ENCODE data around the gene ACCS.

ACCS gene

DNA sequence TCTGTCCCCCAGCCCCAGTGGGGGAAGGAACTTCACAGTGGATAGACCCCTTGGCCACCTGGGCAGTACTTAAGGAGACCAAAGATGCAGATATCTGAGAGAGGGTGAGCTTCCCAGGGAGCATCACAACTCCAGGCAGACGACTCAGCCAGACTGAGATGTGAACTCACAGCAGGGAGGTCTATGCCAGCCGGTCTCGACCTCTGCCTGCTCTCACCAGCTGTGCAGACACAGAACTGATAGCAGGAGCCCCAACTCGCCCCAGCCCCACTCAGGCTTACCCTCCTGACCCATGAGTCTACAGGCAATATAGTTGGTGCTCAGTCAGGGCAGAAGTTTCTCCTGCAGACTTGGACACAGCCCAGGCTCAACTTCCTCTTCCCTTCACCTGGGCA is 47.9 kb upstream of the ACCS start:
- no peaks in the 10 kb centered on the region for H3K27me3 ChIP-seq (ENCODE audit: insufficient read depth, low read depth)
- no peak overlapping the region for H2AFZ ChIP-seq (ENCODE audit: low read depth)
- H3K36me3 ChIP-seq (ENCODE audit: insufficient read depth): no peaks in the 10 kb centered on the region
- H3K79me2 ChIP-seq (ENCODE audit: insufficient read depth, low read depth): no peaks in the 10 kb centered on the region
- no peak overlapping the region for H3K4me3 ChIP-seq (IDR thresholded peaks at IDR 0.05; ENCODE audit: insufficient read depth, low read depth, low read length)
- no peaks in the 10 kb centered on the region for H4K20me1 ChIP-seq (ENCODE audit: insufficient read depth)
- H3K4me2 ChIP-seq: no peak overlapping the region
- no peaks in the 10 kb centered on the region for H3K4me1 ChIP-seq (ENCODE audit: low read depth, poor library complexity, severe bottlenecking)
- H3K9ac ChIP-seq: no peak overlapping the region
- no peak overlapping the region for H3K27ac ChIP-seq
- TF ChIP-seq, protein P1, sequence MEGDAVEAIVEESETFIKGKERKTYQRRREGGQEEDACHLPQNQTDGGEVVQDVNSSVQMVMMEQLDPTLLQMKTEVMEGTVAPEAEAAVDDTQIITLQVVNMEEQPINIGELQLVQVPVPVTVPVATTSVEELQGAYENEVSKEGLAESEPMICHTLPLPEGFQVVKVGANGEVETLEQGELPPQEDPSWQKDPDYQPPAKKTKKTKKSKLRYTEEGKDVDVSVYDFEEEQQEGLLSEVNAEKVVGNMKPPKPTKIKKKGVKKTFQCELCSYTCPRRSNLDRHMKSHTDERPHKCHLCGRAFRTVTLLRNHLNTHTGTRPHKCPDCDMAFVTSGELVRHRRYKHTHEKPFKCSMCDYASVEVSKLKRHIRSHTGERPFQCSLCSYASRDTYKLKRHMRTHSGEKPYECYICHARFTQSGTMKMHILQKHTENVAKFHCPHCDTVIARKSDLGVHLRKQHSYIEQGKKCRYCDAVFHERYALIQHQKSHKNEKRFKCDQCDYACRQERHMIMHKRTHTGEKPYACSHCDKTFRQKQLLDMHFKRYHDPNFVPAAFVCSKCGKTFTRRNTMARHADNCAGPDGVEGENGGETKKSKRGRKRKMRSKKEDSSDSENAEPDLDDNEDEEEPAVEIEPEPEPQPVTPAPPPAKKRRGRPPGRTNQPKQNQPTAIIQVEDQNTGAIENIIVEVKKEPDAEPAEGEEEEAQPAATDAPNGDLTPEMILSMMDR (conservative IDR thresholded peaks at IDR 0.05; ENCODE audit: low read depth, low read length): no peak

DNA sequence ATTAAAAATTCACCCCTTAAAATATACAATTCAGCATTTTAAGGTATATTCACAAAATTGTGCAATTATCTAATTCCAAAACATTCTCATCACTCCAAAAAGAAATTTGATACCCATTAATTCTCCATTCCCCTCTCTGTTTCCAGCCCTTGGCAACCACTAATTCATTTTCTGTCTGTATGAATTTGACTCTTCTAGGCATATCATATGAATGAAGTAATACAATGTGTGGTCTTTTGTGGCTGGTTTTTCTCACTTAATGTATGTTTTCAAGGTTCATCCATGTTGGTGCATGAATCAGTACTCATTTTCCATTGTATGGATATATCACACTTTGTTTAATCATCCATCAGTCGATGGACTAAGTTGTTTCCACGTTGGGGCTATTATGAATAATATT is 47.2 kb upstream of the ACCS start:
- no peaks in the 10 kb centered on the region for H3K79me2 ChIP-seq (ENCODE audit: insufficient read depth, low read depth)
- H3K4me2 ChIP-seq: no peak overlapping the region
- no peaks in the 10 kb centered on the region for H3K27me3 ChIP-seq (ENCODE audit: insufficient read depth, low read depth)
- no peak overlapping the region for H2AFZ ChIP-seq (ENCODE audit: low read depth)
- no peak overlapping the region for H3K27ac ChIP-seq
- H3K9ac ChIP-seq: no peak overlapping the region
- TF ChIP-seq, protein P1 (conservative IDR thresholded peaks at IDR 0.05; ENCODE audit: low read depth, low read length): no peak
- no peak overlapping the region for H3K4me3 ChIP-seq (IDR thresholded peaks at IDR 0.05; ENCODE audit: insufficient read depth, low read depth, low read length)
- no peaks in the 10 kb centered on the region for H4K20me1 ChIP-seq (ENCODE audit: insufficient read depth)
- H3K36me3 ChIP-seq (ENCODE audit: insufficient read depth): no peaks in the 10 kb centered on the region
- H3K4me1 ChIP-seq (ENCODE audit: low read depth, poor library complexity, severe bottlenecking): no peaks in the 10 kb centered on the region

DNA sequence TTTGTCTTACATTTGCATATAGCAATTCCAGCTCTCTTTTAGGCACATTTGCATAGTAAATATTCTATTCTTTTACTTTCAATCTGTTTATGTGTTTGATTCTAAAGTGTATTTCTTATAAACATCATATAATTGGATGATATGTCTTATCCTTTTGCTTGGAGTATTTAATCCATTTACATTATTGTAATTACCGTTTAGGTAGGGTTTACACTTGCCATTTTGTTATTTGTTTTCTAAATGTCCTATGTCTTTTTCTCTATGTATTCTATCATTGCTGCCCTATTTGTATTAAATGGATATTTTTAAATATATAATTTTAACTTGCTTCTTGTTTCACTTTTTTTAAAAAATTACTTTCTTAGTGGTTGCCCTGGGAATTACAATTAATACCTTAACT is 41.1 kb upstream of the ACCS start:
- H3K36me3 ChIP-seq (ENCODE audit: insufficient read depth): no peaks in the 10 kb centered on the region
- TF ChIP-seq, protein P1 (conservative IDR thresholded peaks at IDR 0.05; ENCODE audit: low read depth, low read length): no peak
- no peaks in the 10 kb centered on the region for H4K20me1 ChIP-seq (ENCODE audit: insufficient read depth)
- no peaks in the 10 kb centered on the region for H3K79me2 ChIP-seq (ENCODE audit: insufficient read depth, low read depth)
- no peak overlapping the region for H3K27ac ChIP-seq
- H3K4me3 ChIP-seq (IDR thresholded peaks at IDR 0.05; ENCODE audit: insufficient read depth, low read depth, low read length): no peak overlapping the region
- no peaks in the 10 kb centered on the region for H3K27me3 ChIP-seq (ENCODE audit: insufficient read depth, low read depth)
- H3K9ac ChIP-seq: no peak overlapping the region
- H2AFZ ChIP-seq (ENCODE audit: low read depth): no peak overlapping the region
- no peaks in the 10 kb centered on the region for H3K4me1 ChIP-seq (ENCODE audit: low read depth, poor library complexity, severe bottlenecking)
- H3K4me2 ChIP-seq: no peak overlapping the region

DNA sequence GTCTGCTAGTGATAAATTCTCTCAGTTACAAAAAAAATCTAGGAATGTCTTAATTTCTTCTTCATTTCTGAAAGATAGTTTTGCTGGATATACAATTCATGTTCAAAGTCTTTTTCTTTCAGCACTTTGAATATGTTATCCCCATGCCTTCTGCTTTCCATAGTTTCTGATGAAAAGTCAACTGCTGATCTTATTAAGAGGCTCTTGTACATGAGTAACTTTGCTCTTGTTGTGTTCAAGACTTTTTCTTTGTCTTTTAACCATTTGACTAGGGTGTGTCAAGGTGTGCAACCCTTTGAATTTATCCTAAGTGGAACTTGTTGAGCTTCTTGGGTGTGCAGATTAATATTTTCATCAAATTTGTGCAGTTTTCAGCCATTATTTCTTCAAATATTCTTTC is 40.3 kb upstream of the ACCS start:
- Histone ChIP-seq H3K4me2 (no peak overlapping the region), H3K4me1 (ENCODE audit: low read depth, poor library complexity, severe bottlenecking) (no peaks in the 10 kb centered on the region), H3K27me3 (ENCODE audit: insufficient read depth, low read depth) (no peaks in the 10 kb centered on the region), H3K36me3 (ENCODE audit: insufficient read depth) (no peaks in the 10 kb centered on the region), H3K9ac (no peak overlapping the region), H3K79me2 (ENCODE audit: insufficient read depth, low read depth) (no peaks in the 10 kb centered on the region), H3K27ac (no peak overlapping the region), H2AFZ (ENCODE audit: low read depth) (no peak overlapping the region), H4K20me1 (ENCODE audit: insufficient read depth) (no peaks in the 10 kb centered on the region), H3K4me3 (IDR thresholded peaks at IDR 0.05; ENCODE audit: insufficient read depth, low read depth, low read length) (no peak overlapping the region)
- TF ChIP-seq, protein P1 (conservative IDR thresholded peaks at IDR 0.05; ENCODE audit: low read depth, low read length): no peak

DNA sequence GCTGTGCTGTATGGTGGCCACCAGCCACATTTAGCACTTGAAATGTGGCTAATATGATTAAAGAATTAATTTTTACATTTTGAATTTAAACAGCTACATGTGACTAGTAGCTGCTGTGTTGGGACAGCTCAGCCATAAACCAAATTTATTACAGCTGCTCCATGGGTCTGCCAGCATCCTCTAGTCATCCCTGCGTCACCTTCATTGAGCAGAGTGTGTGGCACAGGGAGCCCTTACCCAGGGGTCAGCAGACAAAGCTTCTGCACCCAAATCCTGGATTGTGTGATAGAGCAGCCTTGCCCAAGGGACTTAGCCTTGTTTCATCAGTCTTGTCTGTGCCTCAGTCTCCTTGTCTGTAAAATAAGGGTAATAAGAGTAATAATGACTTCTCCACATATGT is 37.7 kb upstream of the ACCS start:
- Histone ChIP-seq H3K27me3 (ENCODE audit: insufficient read depth, low read depth) (no peaks in the 10 kb centered on the region), H3K4me3 (IDR thresholded peaks at IDR 0.05; ENCODE audit: insufficient read depth, low read depth, low read length) (no peak overlapping the region), H3K79me2 (ENCODE audit: insufficient read depth, low read depth) (no peaks in the 10 kb centered on the region), H2AFZ (ENCODE audit: low read depth) (no peak overlapping the region), H3K27ac (no peak overlapping the region), H3K36me3 (ENCODE audit: insufficient read depth) (no peaks in the 10 kb centered on the region), H3K9ac (no peak overlapping the region), H3K4me1 (ENCODE audit: low read depth, poor library complexity, severe bottlenecking) (no peaks in the 10 kb centered on the region), H4K20me1 (ENCODE audit: insufficient read depth) (no peaks in the 10 kb centered on the region), H3K4me2 (no peak overlapping the region)
- TF ChIP-seq, protein P1 (conservative IDR thresholded peaks at IDR 0.05; ENCODE audit: low read depth, low read length): no peak

All from KMS-11 (cell line).